Measurements from ENCODE around the gene FBXL15.

Gene FBXL15

DNA sequence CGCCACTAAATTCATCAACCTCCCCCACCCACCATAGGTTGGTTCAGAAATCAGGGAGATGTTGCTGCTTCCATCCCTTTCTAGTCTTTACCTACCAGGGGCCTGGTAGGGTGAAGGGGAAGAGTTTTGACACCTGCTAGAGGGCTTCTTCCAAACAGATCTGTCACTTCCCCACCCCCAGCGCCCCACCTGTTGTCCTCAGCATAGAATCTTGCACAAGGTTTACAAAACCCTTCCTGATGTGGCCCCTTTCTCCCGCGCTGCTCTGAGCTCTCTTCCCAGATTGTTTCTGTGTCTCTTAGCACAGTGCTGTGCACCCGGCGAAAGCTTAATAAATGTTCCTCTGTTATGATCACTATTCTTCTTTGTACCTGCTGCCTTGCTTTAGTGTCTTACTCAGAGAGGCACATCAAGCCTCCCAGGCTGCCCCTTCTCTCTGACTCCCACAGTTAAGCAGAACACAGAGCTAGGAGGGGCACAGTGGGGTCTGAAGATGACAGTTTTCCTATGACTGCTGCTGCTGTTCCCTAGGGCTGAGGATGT is 41.9 kb downstream of the FBXL15 start:
- H3K9me3 ChIP-seq (ENCODE audit: severe bottlenecking), result no peaks in the 10 kb centered on the region
- TF ChIP-seq, protein P1, sequence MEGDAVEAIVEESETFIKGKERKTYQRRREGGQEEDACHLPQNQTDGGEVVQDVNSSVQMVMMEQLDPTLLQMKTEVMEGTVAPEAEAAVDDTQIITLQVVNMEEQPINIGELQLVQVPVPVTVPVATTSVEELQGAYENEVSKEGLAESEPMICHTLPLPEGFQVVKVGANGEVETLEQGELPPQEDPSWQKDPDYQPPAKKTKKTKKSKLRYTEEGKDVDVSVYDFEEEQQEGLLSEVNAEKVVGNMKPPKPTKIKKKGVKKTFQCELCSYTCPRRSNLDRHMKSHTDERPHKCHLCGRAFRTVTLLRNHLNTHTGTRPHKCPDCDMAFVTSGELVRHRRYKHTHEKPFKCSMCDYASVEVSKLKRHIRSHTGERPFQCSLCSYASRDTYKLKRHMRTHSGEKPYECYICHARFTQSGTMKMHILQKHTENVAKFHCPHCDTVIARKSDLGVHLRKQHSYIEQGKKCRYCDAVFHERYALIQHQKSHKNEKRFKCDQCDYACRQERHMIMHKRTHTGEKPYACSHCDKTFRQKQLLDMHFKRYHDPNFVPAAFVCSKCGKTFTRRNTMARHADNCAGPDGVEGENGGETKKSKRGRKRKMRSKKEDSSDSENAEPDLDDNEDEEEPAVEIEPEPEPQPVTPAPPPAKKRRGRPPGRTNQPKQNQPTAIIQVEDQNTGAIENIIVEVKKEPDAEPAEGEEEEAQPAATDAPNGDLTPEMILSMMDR (IDR thresholded peaks at IDR 0.05; ENCODE audit: low read depth, low read length), result no peak
- peak; percentile 44 for DNase-seq
- H3K27me3 ChIP-seq (ENCODE audit: insufficient read depth, low read depth, severe bottlenecking), result no peaks in the 10 kb centered on the region
- H3K36me3 ChIP-seq, result peaks cover 4% of the 10 kb centered on the region
- no peak overlapping the region for H3K4me3 ChIP-seq (ENCODE audit: low read depth, low read length)
- H3K27ac ChIP-seq, result peak overlapping the region; percentile 92

- TF ChIP-seq, protein P1 (IDR thresholded peaks at IDR 0.05; ENCODE audit: low read depth, low read length), result no peak
- H3K27ac ChIP-seq, result no peak overlapping the region
Observed at GRCh38 chr10:102463983-102464382, 43.3 kb downstream of the FBXL15 start.

GRCh38 chr10:102465466-102465865 is 44.8 kb downstream of the FBXL15 start:
- H3K4me3 ChIP-seq (ENCODE audit: low read depth, low read length), result no peak overlapping the region
- TF ChIP-seq, protein P1 (IDR thresholded peaks at IDR 0.05; ENCODE audit: low read depth, low read length), result no peak

More at GRCh38 chr10:102463983-102464382, 43.3 kb downstream of the FBXL15 start:
- Histone ChIP-seq H3K4me3 (ENCODE audit: low read depth, low read length) (no peak overlapping the region), H3K36me3 (peaks cover 6% of the 10 kb centered on the region), H3K9me3 (ENCODE audit: severe bottlenecking) (no peaks in the 10 kb centered on the region), H3K27me3 (ENCODE audit: insufficient read depth, low read depth, severe bottlenecking) (no peaks in the 10 kb centered on the region)
- DNase-seq, result no peak

DNA sequence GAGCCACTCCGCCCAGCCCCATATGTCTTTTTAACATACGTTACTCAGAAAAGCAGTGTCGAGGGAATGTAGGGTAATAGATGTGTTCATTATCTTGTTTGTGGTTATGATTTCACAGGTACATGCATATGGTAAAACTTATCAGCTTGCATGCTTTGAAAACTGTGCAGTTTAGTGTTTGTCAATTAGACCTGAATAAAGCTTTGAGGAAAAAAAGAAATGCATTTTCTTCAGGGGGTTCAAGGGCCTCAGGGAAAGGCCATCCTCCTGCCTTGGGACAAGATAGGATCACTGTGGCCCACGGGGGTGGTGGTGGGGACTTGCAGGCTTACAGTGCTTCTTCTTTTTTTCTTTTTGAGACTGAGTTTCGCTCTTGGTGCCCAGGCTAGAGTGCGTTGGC is 46.7 kb downstream of the FBXL15 start:
- no peaks in the 10 kb centered on the region for H3K27me3 ChIP-seq (ENCODE audit: insufficient read depth, low read depth, severe bottlenecking)
- peaks cover 14% of the 10 kb centered on the region for H3K36me3 ChIP-seq
- no peak overlapping the region for H3K27ac ChIP-seq
- no peaks in the 10 kb centered on the region for H3K9me3 ChIP-seq (ENCODE audit: severe bottlenecking)
- DNase-seq, result no peak
- TF ChIP-seq, protein P1 (IDR thresholded peaks at IDR 0.05; ENCODE audit: low read depth, low read length), result no peak
- no peak overlapping the region for H3K4me3 ChIP-seq (ENCODE audit: low read depth, low read length)

More at GRCh38 chr10:102465466-102465865, 44.8 kb downstream of the FBXL15 start:
- Histone ChIP-seq H3K9me3 (ENCODE audit: severe bottlenecking) (no peaks in the 10 kb centered on the region), H3K27ac (no peak overlapping the region), H3K36me3 (peaks cover 10% of the 10 kb centered on the region), H3K27me3 (ENCODE audit: insufficient read depth, low read depth, severe bottlenecking) (no peaks in the 10 kb centered on the region)
- no peak for DNase-seq

DNA sequence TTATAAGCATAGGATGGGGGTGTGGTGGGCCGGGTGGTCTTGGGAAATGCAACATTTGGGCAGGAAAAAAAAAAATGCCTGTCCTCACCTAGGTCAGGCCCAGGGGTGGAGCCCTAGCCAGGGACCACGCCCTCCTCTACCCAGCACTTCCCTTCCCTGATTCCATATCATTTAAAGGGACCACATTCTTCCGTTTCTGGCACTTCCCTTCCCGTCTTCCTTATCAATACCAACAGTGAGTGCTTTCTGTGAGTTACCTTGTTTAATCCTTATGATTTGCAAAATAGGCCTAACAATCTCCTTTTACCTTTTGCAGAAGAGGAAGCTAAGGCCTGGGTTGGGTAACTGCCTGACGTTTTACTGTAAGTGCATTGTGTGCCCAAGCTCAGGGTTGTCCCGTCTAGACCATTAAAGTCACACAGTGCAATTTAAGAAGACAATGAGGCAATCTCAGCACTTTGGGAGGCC is 47.4 kb downstream of the FBXL15 start:
- no peak overlapping the region for H3K4me3 ChIP-seq (ENCODE audit: low read depth, low read length)
- H3K36me3 ChIP-seq, result peaks cover 16% of the 10 kb centered on the region
- TF ChIP-seq, protein P1 (IDR thresholded peaks at IDR 0.05; ENCODE audit: low read depth, low read length), result no peak
- H3K27ac ChIP-seq, result no peak overlapping the region
- H3K27me3 ChIP-seq (ENCODE audit: insufficient read depth, low read depth, severe bottlenecking), result no peaks in the 10 kb centered on the region
- DNase-seq, result no peak
- H3K9me3 ChIP-seq (ENCODE audit: severe bottlenecking), result no peaks in the 10 kb centered on the region

DNA sequence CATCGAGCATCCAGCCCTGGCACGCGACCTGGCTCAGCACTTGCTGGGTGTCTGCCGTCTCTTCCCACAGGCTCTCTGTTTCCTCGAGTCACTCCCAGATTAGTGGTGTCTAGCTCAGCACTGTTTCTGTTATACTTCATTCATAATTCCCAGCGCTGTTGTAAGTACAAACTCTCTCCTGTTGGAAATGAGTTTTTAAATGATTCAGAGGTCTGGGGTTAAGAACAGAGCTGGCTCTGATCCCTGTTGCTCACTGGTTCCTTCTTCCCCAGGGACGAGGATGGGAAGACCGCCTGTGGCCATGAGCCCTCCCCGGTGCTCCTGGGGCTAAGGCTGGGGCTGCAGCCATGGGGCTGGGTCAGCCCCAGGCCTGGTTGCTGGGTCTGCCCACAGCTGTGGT is 48.0 kb downstream of the FBXL15 start:
- Histone ChIP-seq H3K9me3 (ENCODE audit: severe bottlenecking) (no peaks in the 10 kb centered on the region), H3K36me3 (peaks cover 19% of the 10 kb centered on the region), H3K4me3 (ENCODE audit: low read depth, low read length) (no peak overlapping the region), H3K27me3 (ENCODE audit: insufficient read depth, low read depth, severe bottlenecking) (no peaks in the 10 kb centered on the region), H3K27ac (no peak overlapping the region)
- TF ChIP-seq, protein P1 (IDR thresholded peaks at IDR 0.05; ENCODE audit: low read depth, low read length), result no peak
- DNase-seq, result no peak
